GM18909 (cell line): Measurements from ENCODE around the gene HSD17B3.
"Not testable (repeated sequence)": the region's sequence is repeated elsewhere in the genome, so short reads cannot be mapped to it uniquely, and the experiment has no call there.

ENCODE experiments used
- ATAC-seq: cut with Tn5 transposase; IDR thresholded peaks from one replicate; pipeline ENCODE4 v1.9.1; 2021; ENCODE audit warnings: mild to moderate bottlenecking; ENCODE audit not compliant: unreplicated experiment, poor library complexity

The HSD17B3 gene

DNA sequence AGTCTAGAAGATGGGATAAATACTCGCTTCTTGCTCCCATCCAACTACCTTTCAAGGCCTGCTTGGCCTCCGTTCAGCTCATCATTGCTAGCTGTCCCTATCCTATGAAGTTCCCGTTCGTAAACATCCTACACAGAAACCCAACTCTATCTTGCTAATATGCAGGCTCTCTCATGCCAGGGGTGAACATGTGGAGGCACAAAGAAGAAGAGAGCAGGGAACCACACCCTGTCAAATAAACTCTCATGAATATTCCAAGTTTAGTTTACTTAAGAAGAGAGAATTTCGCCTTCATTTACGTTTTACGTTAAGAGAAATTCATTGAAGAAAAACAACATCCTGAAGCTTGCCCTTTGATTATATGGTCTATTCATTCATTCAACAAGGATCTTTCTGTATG lies 7.9 kb upstream of the HSD17B3 start:
- ATAC-seq: no peak

DNA sequence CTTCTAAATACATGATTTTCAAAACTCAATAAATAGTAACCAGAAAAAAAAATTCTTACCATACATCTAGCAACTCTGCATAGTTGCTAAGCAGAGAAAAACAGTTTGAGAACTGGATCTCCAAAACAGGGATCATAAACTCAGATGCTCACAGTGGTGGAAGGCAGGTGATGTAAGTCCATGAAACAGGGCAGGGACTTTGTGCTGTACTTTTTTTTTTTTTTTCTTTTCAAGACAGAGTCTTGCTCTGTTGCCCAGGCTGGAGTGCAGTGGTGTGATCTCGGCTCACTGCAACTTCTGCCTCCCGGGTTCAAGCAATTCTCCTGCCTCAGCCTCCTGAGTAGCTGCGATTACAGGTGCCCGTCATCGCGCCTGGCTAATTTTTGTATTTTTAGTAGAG lies 5.0 kb upstream of the HSD17B3 start:
- ATAC-seq: not testable (repeated sequence)

DNA sequence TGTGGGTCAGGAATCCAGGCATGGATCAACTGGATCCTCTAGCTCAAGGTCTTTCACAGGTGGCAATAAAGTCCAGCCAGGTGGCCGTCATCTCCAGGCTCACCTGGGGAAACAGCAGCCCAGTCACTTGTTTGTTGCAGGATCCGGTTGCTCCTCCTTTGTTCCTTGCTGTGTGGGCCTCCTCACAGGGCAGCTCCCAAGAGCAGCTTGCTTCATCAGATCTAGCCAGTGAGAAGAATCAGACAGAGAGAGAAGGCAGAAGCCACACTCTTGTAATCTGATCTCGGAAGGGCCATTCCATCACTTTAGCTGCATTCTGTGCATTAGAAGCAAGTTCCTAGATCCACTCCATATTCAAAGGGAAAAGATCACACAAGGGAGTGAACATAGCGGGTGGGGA lies 3.2 kb upstream of the HSD17B3 start:
- no peak for ATAC-seq

GRCh38 chr9:96304230-96304629 lies 2.3 kb upstream of the HSD17B3 start:
- ATAC-seq: no peak

DNA sequence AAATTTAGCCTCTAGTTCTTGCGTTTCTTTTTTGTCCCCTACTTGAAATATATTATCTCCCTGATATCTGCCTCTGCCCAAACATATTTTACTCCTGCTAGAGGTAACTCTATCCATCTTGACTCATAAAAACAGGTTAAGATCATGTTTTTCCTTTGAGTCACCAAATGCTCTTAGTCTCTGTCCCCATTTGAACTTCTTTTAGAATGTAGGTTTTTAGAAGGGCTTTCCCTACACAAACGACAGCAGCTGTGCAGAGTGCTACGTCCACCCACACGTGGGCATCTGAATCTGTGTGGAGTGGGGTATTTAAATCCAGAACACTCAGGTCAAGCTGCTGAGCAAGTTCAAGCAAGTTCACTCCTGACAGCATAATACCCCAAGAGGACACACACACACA lies 2.2 kb downstream of the HSD17B3 start:
- ATAC-seq: no peak

GRCh38 chr9:96294159-96294545 lies 7.8 kb downstream of the HSD17B3 start:
- ATAC-seq: no peak

DNA sequence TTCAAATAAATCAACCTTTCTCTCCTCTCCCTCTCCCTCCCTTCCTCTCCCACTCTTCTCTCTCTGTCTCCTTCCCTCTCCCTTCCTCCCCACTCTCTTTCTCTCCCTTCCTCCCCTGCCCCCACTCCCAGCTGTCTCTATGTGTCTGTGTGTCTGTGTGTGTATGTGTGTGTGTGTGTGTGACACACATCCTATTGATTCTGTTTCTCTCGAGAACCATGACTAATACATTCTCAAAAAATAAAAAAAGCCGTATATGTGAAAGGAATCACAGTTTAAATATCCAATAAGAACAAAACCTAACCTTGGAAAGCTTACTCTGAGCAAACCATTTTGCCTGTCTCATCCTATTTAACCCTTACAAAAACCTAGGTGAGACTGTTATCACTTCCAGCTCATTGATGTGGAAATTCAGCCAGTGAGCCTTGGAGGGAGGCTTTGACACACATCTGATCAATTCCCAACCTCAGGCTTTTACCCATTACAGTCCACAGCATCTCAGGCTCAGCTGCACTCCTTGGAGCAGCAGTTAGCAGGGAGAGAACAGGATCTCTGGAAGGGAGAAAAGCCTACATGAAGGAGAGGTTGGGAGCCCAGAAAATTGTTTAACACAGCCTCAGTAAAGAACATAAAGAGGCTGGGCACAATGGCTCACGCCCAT lies 8.3 kb downstream of the HSD17B3 start:
- no peak for ATAC-seq

GRCh38 chr9:96289392-96289791 lies 12.6 kb downstream of the HSD17B3 start:
- ATAC-seq: no peak

DNA sequence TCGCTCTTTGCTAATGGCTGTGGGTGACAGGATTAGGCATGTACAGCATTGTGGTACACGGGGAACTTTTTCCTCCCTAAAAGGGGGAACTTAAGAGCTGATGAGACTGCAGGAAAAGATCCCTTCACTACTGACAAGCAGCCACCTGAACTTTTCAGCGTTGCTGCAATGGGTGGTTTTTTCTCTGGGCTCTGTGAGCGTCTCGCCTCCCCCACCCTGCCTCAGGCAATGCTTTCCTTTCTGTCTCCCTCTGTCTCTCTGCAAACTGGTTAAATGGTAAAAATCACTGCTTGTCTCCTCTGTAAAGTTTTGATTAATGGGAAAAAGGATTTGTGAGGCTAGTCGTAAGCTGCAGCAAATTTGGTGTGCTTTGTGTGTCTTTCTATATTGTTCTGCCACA lies 20.3 kb downstream of the HSD17B3 start:
- ATAC-seq: no peak

GRCh38 chr9:96279932-96280331 lies 22.0 kb downstream of the HSD17B3 start:
- no peak for ATAC-seq

DNA sequence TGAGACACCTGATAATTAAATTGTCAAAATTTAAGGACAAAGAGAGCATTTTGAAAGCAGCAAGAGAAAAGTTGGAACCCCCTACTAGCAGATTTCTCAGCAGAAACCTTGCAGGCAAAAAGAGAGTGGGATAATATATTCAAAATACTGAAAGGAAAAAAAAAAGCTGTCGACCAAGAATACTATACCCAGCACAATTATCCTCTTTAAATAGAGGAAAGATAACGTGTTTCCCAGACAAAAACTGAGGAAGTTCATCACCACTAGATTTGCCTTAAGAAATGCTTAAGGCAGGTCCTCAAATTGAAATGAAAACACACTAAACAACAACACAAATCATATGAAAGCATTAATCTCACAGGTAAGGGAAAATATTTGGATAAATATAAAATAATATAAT lies 27.0 kb downstream of the HSD17B3 start:
- ATAC-seq: no peak

DNA sequence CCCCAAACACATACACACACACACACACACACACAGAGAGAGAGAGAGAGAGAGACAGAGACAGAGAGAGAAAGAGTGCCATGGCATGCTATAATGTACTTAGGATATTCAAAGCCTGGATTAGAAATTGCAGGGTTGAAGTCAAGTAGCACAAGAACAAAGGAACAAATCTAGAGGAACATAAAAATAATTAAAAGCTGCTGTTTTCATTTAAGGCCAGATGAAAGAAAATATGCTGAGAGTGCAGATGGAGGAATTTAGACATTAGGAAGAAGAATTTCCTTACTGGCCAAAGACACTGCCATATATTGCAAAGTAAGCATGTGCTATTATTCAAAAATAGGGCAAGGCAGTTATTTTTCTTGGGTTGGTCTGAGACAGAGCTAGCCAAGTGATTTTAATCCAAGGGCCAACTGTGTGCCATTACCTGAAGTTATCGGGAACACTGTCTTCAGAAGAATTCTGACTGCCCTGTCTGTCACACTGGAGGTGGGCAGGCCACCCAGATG lies 31.7 kb downstream of the HSD17B3 start:
- ATAC-seq: no peak

DNA sequence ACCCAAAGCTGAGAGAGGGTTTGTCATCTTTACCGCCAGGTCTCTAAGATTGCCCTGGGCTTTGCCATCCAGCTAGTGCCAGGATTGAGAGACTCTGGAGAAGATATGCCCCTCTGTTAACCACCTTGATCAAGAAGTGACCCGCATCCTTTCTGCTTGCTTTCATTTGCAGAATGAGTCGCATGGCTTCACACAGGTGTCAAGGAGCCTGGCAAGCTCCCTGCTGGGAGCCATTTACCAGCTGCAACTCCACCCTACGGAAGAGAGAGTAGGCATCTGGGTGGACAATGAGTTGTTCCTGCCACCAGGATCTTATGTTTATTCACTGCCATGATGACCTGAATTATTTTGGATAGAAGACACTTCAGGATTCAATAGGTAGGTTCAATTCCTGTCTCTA lies 43.0 kb downstream of the HSD17B3 start:
- no peak for ATAC-seq

- no peak for ATAC-seq
Measured at GRCh38 chr9:96256800-96257199, 45.2 kb downstream of the HSD17B3 start.

DNA sequence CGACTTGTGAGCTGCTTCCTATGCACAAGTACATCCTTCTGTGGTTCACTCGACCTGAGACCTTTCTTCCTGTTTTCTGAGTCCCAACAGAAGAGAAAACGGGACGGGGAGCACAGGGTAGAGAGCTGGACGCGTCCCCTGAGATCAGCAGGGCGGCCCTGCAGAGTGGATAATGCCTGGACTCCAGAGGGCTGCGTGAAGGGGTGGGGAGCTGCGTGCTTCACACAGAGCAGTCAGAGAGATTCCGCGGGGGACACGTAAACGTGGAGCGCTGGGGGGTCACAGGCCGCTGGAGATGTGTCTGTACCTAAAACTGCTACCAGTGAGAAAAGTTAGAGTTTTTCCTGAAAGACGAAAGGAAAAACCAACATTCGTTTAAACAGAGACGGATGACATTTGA lies 46.3 kb downstream of the HSD17B3 start:
- ATAC-seq: no peak

DNA sequence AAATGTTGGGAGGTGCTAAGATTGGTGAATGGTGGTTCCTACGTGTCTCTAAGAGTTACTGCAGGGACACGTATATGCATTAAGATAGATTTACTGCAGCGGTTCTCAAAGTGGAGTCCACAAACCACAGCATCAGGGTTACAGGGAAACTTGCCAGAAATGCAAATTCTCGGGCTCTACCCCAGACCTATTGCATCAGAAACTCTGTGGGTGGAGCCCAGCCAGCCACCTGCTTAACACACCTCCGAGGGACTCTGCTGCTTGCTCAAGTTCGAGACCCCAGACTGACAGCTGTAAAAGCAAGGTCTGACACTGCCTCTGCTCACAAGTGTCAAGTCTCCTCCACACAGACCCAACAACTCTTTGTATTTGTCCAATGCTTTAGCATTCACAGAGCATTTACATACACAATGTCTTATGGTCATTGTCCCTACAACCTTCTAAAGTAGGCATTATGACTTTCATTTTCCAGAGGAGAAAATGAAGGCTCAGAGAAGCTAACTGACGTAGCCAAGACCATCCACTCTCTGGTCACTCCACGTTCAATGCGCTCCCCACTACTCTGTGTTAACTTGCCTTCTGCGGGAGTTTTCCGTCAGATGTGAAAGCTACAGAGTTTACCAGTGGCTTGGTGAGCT lies 48.8 kb downstream of the HSD17B3 start:
- ATAC-seq: no peak

GRCh38 chr9:96251451-96251850 lies 50.5 kb downstream of the HSD17B3 start:
- ATAC-seq: no peak

GRCh38 chr9:96249746-96250145 lies 52.2 kb downstream of the HSD17B3 start:
- no peak for ATAC-seq

DNA sequence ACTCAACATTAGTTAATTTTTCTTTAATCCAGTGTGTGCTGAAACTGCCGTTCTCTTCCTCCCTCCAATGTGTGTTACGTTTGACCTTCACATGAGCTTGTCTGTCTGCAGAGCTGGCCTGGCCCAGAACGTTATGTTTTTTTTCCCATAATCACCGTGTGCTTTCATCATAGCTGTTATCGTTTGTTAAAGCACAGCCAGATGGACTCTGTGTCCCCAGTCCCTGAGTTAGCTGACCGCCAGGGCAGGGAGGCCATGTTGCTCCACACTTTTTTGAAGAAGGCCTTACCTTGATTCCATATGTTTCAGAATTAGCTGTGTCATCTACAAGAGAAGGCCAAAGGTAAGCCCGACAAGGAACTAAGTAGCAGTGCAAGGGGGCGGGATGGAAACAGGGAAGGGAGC lies 55.7 kb downstream of the HSD17B3 start:
- no peak for ATAC-seq

GRCh38 chr9:96245399-96245798 lies 56.6 kb downstream of the HSD17B3 start:
- no peak for ATAC-seq

DNA sequence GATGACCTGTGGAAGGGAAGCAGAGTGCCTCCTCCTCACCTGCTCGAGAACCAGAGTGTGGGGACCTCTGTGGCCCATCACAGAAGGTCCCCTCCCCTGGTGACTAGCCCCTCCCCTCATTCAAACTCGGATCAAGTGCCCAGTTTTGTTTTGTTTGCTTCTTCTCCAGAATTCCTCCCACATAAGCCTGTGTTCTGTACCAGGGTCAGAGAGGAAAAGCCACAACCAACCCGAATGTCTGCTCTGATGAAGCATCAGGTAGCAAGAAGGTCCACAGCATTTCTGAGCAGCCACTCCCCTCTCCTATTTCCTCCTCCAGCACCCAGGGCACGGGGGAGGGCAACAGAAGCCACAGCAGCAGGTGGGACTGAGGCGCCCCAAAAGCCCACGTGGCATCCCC lies 58.2 kb downstream of the HSD17B3 start:
- ATAC-seq: no peak

DNA sequence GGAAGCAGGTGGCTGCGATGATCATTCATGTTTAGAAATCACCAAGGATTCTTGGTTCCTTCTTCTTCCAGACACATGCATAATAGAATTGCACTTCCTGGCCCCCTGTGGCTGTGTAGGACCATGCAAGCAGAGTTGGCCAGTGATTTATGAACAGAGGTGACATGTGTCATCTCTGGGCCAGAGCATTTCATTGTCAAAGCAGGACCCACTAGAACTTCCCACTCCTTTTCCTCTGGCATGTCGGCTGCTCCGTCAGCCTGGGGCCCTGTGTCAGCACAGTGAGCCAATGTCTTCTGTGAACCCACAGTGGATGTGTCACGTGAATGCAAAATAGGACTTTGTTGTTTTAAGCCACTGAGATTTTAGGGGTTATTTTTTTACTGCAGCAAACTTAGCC lies 59.2 kb downstream of the HSD17B3 start:
- no peak for ATAC-seq
